Measurements from ENCODE around the gene OPRL1. TPM values are rescaled to one million over a fixed set of nuclear protein-coding genes. Genes with fewer than 3 reads are reported as not detected.

The OPRL1 gene
- total RNA-seq, 1 donor from 2014 or later = 10.2 TPM

- no peak overlapping the region for H3K27ac Mint-ChIP-seq (ENCODE audit: unreplicated experiment)
- peaks cover 10% of the 10 kb centered on the region for H3K4me1 Mint-ChIP-seq (ENCODE audit: unreplicated experiment)
- no peaks in the 10 kb centered on the region for H3K36me3 Mint-ChIP-seq (ENCODE audit: low read depth, unreplicated experiment)
- peak; percentile 75 for DNase-seq (ENCODE audit: low spot score)
- H3K4me3 Mint-ChIP-seq (ENCODE audit: unreplicated experiment) = no peak overlapping the region
- H3K27me3 Mint-ChIP-seq (ENCODE audit: unreplicated experiment) = peaks cover 9% of the 10 kb centered on the region
- no peaks in the 10 kb centered on the region for H3K9me3 Mint-ChIP-seq (ENCODE audit: unreplicated experiment)
- TF ChIP-seq CTCF (IDR thresholded peaks at IDR 0.05; ENCODE audit: unreplicated experiment) = peak; percentile 80
Observed at GRCh38 chr20:64069614-64070243, 10.2 kb upstream of the OPRL1 start.

- H3K27me3 Mint-ChIP-seq (ENCODE audit: unreplicated experiment) = peaks cover 9% of the 10 kb centered on the region
- H3K9me3 Mint-ChIP-seq (ENCODE audit: unreplicated experiment) = no peaks in the 10 kb centered on the region
- peaks cover 10% of the 10 kb centered on the region for H3K4me1 Mint-ChIP-seq (ENCODE audit: unreplicated experiment)
- no peaks in the 10 kb centered on the region for H3K36me3 Mint-ChIP-seq (ENCODE audit: low read depth, unreplicated experiment)
- no peak for DNase-seq (ENCODE audit: low spot score)
- H3K4me3 Mint-ChIP-seq (ENCODE audit: unreplicated experiment) = no peak overlapping the region
- TF ChIP-seq CTCF (IDR thresholded peaks at IDR 0.05; ENCODE audit: unreplicated experiment) = no peak
- H3K27ac Mint-ChIP-seq (ENCODE audit: unreplicated experiment) = no peak overlapping the region
Observed at GRCh38 chr20:64070244-64070993, 9.5 kb upstream of the OPRL1 start.

GRCh38 chr20:64071341-64072332 lies 8.2 kb upstream of the OPRL1 start:
- Mint-ChIP-seq H3K4me1 (ENCODE audit: unreplicated experiment) (peaks cover 3% of the 10 kb centered on the region), H3K27ac (ENCODE audit: unreplicated experiment) (no peak overlapping the region), H3K36me3 (ENCODE audit: low read depth, unreplicated experiment) (no peaks in the 10 kb centered on the region), H3K9me3 (ENCODE audit: unreplicated experiment) (no peaks in the 10 kb centered on the region), H3K27me3 (ENCODE audit: unreplicated experiment) (peaks cover 7% of the 10 kb centered on the region), H3K4me3 (ENCODE audit: unreplicated experiment) (no peak overlapping the region)
- TF ChIP-seq CTCF (IDR thresholded peaks at IDR 0.05; ENCODE audit: unreplicated experiment) = no peak
- no peak for DNase-seq (ENCODE audit: low spot score)

GRCh38 chr20:64072498-64073063 lies 7.3 kb upstream of the OPRL1 start:
- no peak overlapping the region for H3K4me3 Mint-ChIP-seq (ENCODE audit: unreplicated experiment)

More at GRCh38 chr20:64072498-64073063, 7.3 kb upstream of the OPRL1 start:
- Mint-ChIP-seq H3K27me3 (ENCODE audit: unreplicated experiment) (peaks cover 7% of the 10 kb centered on the region), H3K27ac (ENCODE audit: unreplicated experiment) (no peak overlapping the region), H3K9me3 (ENCODE audit: unreplicated experiment) (no peaks in the 10 kb centered on the region), H3K4me1 (ENCODE audit: unreplicated experiment) (no peaks in the 10 kb centered on the region), H3K36me3 (ENCODE audit: low read depth, unreplicated experiment) (no peaks in the 10 kb centered on the region)
- DNase-seq (ENCODE audit: low spot score) = no peak
- TF ChIP-seq CTCF (IDR thresholded peaks at IDR 0.05; ENCODE audit: unreplicated experiment) = no peak

All from endothelial cell (in vitro differentiated cells).